HEK293 (cell line): ENCODE results near the gene HMCN2.

ENCODE experiments used
- SP7 ChIP-seq: fragments of 450-650 bp; formaldehyde crosslinking; IDR thresholded peaks from 2 replicates; pipeline ENCODE4 v1.5.1; 2016; ENCODE audit warnings: missing biosample characterization, missing genetic modification characterization
- TF ChIP-seq, protein P1 (sequence below): fragments of 450-650 bp; formaldehyde crosslinking; IDR thresholded peaks from 2 replicates; pipeline ENCODE4 v1.5.1; 2016; ENCODE audit warnings: missing biosample characterization, missing genetic modification characterization
- TF ChIP-seq, protein P2 (sequence below): fragments of 450-650 bp; formaldehyde crosslinking; IDR thresholded peaks from 2 replicates; pipeline ENCODE4 v1.5.1; 2017; ENCODE audit warnings: missing biosample characterization, missing genetic modification characterization
- TF ChIP-seq, protein P3 (sequence below): fragments of 450-650 bp; formaldehyde crosslinking; IDR thresholded peaks from 2 replicates; pipeline ENCODE4 v1.5.1; 2016; ENCODE audit warnings: missing biosample characterization, missing genetic modification characterization

DNA sequence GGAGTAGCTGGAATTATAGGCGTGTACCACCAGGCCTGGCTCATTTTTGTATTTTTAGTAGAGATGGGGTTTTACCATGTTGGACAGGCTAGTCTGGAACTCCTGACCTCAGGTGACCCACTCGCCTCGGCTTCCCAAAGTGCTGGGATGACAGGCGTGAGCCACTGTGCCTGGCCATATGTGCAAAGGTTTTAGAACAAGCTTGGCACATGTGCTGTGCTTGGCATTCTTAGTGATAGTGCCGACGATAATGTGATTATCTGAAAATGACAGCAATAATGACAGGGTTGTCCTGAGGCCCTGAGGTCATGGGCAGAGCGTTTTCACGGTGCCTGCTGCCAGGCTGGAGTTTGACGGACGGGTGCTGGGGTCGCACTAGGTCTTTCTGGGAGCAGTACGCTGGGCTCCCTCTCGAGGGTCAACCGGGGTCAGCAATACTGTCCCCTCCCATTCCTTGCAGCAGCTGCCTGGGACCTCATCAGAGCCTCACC lies 42.6 kb downstream of the HMCN2 start:
- TF ChIP-seq, protein P1, sequence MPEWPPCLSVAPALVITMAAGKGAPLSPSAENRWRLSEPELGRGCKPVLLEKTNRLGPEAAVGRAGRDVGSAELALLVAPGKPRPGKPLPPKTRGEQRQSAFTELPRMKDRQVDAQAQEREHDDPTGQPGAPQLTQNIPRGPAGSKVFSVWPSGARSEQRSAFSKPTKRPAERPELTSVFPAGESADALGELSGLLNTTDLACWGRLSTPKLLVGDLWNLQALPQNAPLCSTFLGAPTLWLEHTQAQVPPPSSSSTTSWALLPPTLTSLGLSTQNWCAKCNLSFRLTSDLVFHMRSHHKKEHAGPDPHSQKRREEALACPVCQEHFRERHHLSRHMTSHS (tag by site-specific recombination), result no peak
- TF ChIP-seq, protein P2, sequence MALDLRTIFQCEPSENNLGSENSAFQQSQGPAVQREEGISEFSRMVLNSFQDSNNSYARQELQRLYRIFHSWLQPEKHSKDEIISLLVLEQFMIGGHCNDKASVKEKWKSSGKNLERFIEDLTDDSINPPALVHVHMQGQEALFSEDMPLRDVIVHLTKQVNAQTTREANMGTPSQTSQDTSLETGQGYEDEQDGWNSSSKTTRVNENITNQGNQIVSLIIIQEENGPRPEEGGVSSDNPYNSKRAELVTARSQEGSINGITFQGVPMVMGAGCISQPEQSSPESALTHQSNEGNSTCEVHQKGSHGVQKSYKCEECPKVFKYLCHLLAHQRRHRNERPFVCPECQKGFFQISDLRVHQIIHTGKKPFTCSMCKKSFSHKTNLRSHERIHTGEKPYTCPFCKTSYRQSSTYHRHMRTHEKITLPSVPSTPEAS, result no peak
- TF ChIP-seq, protein P3, sequence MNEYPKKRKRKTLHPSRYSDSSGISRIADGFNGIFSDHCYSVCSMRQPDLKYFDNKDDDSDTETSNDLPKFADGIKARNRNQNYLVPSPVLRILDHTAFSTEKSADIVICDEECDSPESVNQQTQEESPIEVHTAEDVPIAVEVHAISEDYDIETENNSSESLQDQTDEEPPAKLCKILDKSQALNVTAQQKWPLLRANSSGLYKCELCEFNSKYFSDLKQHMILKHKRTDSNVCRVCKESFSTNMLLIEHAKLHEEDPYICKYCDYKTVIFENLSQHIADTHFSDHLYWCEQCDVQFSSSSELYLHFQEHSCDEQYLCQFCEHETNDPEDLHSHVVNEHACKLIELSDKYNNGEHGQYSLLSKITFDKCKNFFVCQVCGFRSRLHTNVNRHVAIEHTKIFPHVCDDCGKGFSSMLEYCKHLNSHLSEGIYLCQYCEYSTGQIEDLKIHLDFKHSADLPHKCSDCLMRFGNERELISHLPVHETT (tag by site-specific recombination), result no peak
- TF ChIP-seq SP7, result no peak
